ENCODE data around the gene TMEM164.

Gene TMEM164

DNA sequence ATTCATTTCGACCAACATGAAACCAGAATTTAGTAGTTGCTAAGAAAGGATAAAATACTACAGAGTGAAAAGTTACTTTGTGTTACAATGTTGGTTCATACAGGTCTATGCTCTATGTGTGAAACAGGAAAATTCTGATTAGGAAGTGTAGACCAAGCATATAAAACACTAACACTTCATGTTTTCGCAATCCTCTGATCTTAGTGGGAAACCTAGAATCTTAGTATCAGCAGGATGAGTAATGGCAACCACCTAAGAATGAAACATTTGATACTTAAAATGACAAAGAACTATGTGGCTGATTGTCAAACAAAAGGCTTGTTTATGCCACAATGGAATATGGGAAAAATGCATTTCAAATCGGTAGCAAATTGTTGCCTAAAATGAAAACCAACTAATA is 198.9 kb downstream of the TMEM164 start:
- Histone ChIP-seq H3K79me1 (ENCODE audit: low read length) (no peaks in the 10 kb centered on the region), H4K12ac (ENCODE audit: low read depth, low read length) (no peak overlapping the region), H3K4me2 (ENCODE audit: low read length) (no peak overlapping the region), H3K14ac (ENCODE audit: low read length) (no peak overlapping the region), H2BK5ac (ENCODE audit: low read depth, low read length, poor library complexity) (no peak overlapping the region), H3K18ac (ENCODE audit: low read length) (no peak overlapping the region), H3K4ac (ENCODE audit: low read depth, low read length) (no peak overlapping the region), H4K8ac (ENCODE audit: low read depth, low read length) (no peak overlapping the region), H3K4me3 (ENCODE audit: low read depth, low read length) (no peak overlapping the region), H3K79me2 (ENCODE audit: control insufficient read depth, insufficient read depth, low read length, poor library complexity) (no peaks in the 10 kb centered on the region), H2AK5ac (ENCODE audit: low read length) (no peak overlapping the region), H2AFZ (ENCODE audit: insufficient read depth, low read length, poor library complexity) (no peak overlapping the region), H3K27me3 (ENCODE audit: insufficient read depth, low read length) (no peaks in the 10 kb centered on the region), H3K23ac (ENCODE audit: low read length) (no peak overlapping the region), H3K9ac (ENCODE audit: low read length) (no peak overlapping the region), H2BK12ac (ENCODE audit: low read length) (no peak overlapping the region), H2BK120ac (ENCODE audit: insufficient read depth, low read length, poor library complexity) (no peak overlapping the region), H3K27ac (ENCODE audit: low read depth, low read length) (no peak overlapping the region), H3K9me3 (ENCODE audit: insufficient read depth, low read depth, low read length) (no peaks in the 10 kb centered on the region), H4K91ac (ENCODE audit: low read depth, low read length) (no peak overlapping the region), H3K36me3 (ENCODE audit: control insufficient read depth in 1 of 2, insufficient read depth in 2 of 2, low read length in 2 of 2) (no peaks in the 10 kb centered on the region), H3K4me1 (ENCODE audit: control insufficient read depth in 1 of 2, insufficient read depth in 2 of 2, low read length in 2 of 2) (no peaks in the 10 kb centered on the region)
- no peak for DNase-seq
- WGBS (ENCODE audit: extremely low coverage, insufficient coverage, insufficient read length), result no CpG with 5 or more reads among the region's 3 CpGs

GRCh38 chrX:110204986-110205385 is 202.1 kb downstream of the TMEM164 start:
- no peaks in the 10 kb centered on the region for H3K4me1 ChIP-seq (ENCODE audit: control insufficient read depth in 1 of 2, insufficient read depth in 2 of 2, low read length in 2 of 2)
- no peak overlapping the region for H2BK12ac ChIP-seq (ENCODE audit: low read length)
- no peak overlapping the region for H2BK120ac ChIP-seq (ENCODE audit: insufficient read depth, low read length, poor library complexity)
- H3K4me3 ChIP-seq (ENCODE audit: low read depth, low read length), result no peak overlapping the region
- no peak overlapping the region for H4K91ac ChIP-seq (ENCODE audit: low read depth, low read length)
- H3K4me2 ChIP-seq (ENCODE audit: low read length), result no peak overlapping the region
- H3K9ac ChIP-seq (ENCODE audit: low read length), result no peak overlapping the region
- H4K12ac ChIP-seq (ENCODE audit: low read depth, low read length), result no peak overlapping the region
- H2AK5ac ChIP-seq (ENCODE audit: low read length), result no peak overlapping the region
- no peak overlapping the region for H4K8ac ChIP-seq (ENCODE audit: low read depth, low read length)
- no peak overlapping the region for H3K14ac ChIP-seq (ENCODE audit: low read length)
- no peaks in the 10 kb centered on the region for H3K79me1 ChIP-seq (ENCODE audit: low read length)
- DNase-seq, result no peak
- no peaks in the 10 kb centered on the region for H3K9me3 ChIP-seq (ENCODE audit: insufficient read depth, low read depth, low read length)
- no peak overlapping the region for H3K23ac ChIP-seq (ENCODE audit: low read length)
- no peak overlapping the region for H2BK5ac ChIP-seq (ENCODE audit: low read depth, low read length, poor library complexity)
- H3K79me2 ChIP-seq (ENCODE audit: control insufficient read depth, insufficient read depth, low read length, poor library complexity), result no peaks in the 10 kb centered on the region
- no peak overlapping the region for H2AFZ ChIP-seq (ENCODE audit: insufficient read depth, low read length, poor library complexity)
- H3K4ac ChIP-seq (ENCODE audit: low read depth, low read length), result no peak overlapping the region
- no peak overlapping the region for H3K18ac ChIP-seq (ENCODE audit: low read length)
- no peaks in the 10 kb centered on the region for H3K27me3 ChIP-seq (ENCODE audit: insufficient read depth, low read length)
- H3K36me3 ChIP-seq (ENCODE audit: control insufficient read depth in 1 of 2, insufficient read depth in 2 of 2, low read length in 2 of 2), result no peaks in the 10 kb centered on the region
- no peak overlapping the region for H3K27ac ChIP-seq (ENCODE audit: low read depth, low read length)

GRCh38 chrX:110208092-110208491 is 205.2 kb downstream of the TMEM164 start:
- no peak overlapping the region for H3K18ac ChIP-seq (ENCODE audit: low read length)
- no peak overlapping the region for H4K91ac ChIP-seq (ENCODE audit: low read depth, low read length)
- no peaks in the 10 kb centered on the region for H3K36me3 ChIP-seq (ENCODE audit: control insufficient read depth in 1 of 2, insufficient read depth in 2 of 2, low read length in 2 of 2)
- WGBS (ENCODE audit: extremely low coverage, insufficient coverage, insufficient read length), result no CpG with 5 or more reads among the region's 2 CpGs
- DNase-seq, result no peak
- H2BK120ac ChIP-seq (ENCODE audit: insufficient read depth, low read length, poor library complexity), result no peak overlapping the region
- H3K27me3 ChIP-seq (ENCODE audit: insufficient read depth, low read length), result no peaks in the 10 kb centered on the region
- no peak overlapping the region for H3K9ac ChIP-seq (ENCODE audit: low read length)
- no peak overlapping the region for H4K12ac ChIP-seq (ENCODE audit: low read depth, low read length)
- H3K27ac ChIP-seq (ENCODE audit: low read depth, low read length), result no peak overlapping the region
- H3K14ac ChIP-seq (ENCODE audit: low read length), result no peak overlapping the region
- H3K4me1 ChIP-seq (ENCODE audit: control insufficient read depth in 1 of 2, insufficient read depth in 2 of 2, low read length in 2 of 2), result peaks cover 0 to 3% of the 10 kb centered on the region in 2 experiments
- H2AFZ ChIP-seq (ENCODE audit: insufficient read depth, low read length, poor library complexity), result no peak overlapping the region
- H3K23ac ChIP-seq (ENCODE audit: low read length), result no peak overlapping the region
- no peaks in the 10 kb centered on the region for H3K9me3 ChIP-seq (ENCODE audit: insufficient read depth, low read depth, low read length)
- H2BK5ac ChIP-seq (ENCODE audit: low read depth, low read length, poor library complexity), result no peak overlapping the region
- H2BK12ac ChIP-seq (ENCODE audit: low read length), result no peak overlapping the region
- no peak overlapping the region for H2AK5ac ChIP-seq (ENCODE audit: low read length)
- H3K79me2 ChIP-seq (ENCODE audit: control insufficient read depth, insufficient read depth, low read length, poor library complexity), result no peaks in the 10 kb centered on the region
- no peak overlapping the region for H4K8ac ChIP-seq (ENCODE audit: low read depth, low read length)
- no peak overlapping the region for H3K4me2 ChIP-seq (ENCODE audit: low read length)
- H3K4ac ChIP-seq (ENCODE audit: low read depth, low read length), result no peak overlapping the region
- no peak overlapping the region for H3K4me3 ChIP-seq (ENCODE audit: low read depth, low read length)
- no peaks in the 10 kb centered on the region for H3K79me1 ChIP-seq (ENCODE audit: low read length)

DNA sequence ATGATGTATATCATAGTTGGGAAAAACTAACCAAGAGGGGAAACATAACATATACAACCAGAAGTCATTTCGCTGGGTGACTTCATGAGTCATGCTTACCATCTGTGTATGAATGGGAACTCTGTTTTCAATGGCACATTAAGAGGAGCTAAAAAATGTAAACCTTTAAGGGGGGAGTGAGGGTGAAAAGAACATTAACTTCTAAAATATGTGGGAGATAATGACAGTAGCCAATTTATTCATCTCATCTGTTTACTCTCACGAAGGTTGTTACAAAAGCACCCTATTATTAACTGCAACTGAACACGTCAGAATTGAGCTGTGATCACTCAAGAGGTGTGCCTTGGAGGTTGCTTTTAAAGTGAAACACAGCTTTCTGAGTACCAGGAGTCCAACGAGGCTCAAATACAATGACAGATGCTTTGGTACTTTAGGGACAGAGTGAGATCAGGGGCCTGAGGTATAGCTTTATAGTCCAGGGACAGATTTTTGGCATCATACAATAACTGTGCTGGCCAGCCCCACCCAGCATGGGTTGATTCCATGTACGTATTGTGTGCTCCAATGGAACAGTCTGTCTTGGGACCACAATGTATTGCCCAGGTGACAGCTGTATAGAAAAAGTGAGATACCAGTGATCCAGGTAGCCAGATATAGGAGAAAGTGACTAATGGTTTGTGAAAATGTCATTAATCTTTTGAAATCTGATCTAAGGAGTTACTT is 207.7 kb downstream of the TMEM164 start:
- no peak overlapping the region for H4K91ac ChIP-seq (ENCODE audit: low read depth, low read length)
- no peak overlapping the region for H3K4me2 ChIP-seq (ENCODE audit: low read length)
- no peaks in the 10 kb centered on the region for H3K9me3 ChIP-seq (ENCODE audit: insufficient read depth, low read depth, low read length)
- H3K4me3 ChIP-seq (ENCODE audit: low read depth, low read length), result no peak overlapping the region
- no peak overlapping the region for H3K9ac ChIP-seq (ENCODE audit: low read length)
- peaks cover 0 to 3% of the 10 kb centered on the region in 2 experiments for H3K4me1 ChIP-seq (ENCODE audit: control insufficient read depth in 1 of 2, insufficient read depth in 2 of 2, low read length in 2 of 2)
- no peak overlapping the region for H2BK120ac ChIP-seq (ENCODE audit: insufficient read depth, low read length, poor library complexity)
- DNase-seq, result no peak
- H2BK12ac ChIP-seq (ENCODE audit: low read length), result peak overlapping the region; percentile 58
- no peak overlapping the region for H3K18ac ChIP-seq (ENCODE audit: low read length)
- H2AK5ac ChIP-seq (ENCODE audit: low read length), result no peak overlapping the region
- no peaks in the 10 kb centered on the region for H3K79me2 ChIP-seq (ENCODE audit: control insufficient read depth, insufficient read depth, low read length, poor library complexity)
- no peak overlapping the region for H3K27ac ChIP-seq (ENCODE audit: low read depth, low read length)
- no peaks in the 10 kb centered on the region for H3K79me1 ChIP-seq (ENCODE audit: low read length)
- H3K14ac ChIP-seq (ENCODE audit: low read length), result no peak overlapping the region
- no peaks in the 10 kb centered on the region for H3K27me3 ChIP-seq (ENCODE audit: insufficient read depth, low read length)
- H4K12ac ChIP-seq (ENCODE audit: low read depth, low read length), result no peak overlapping the region
- H3K23ac ChIP-seq (ENCODE audit: low read length), result no peak overlapping the region
- no peak overlapping the region for H3K4ac ChIP-seq (ENCODE audit: low read depth, low read length)
- peak overlapping the region; percentile 38 for H4K8ac ChIP-seq (ENCODE audit: low read depth, low read length)
- no CpG with 5 or more reads among the region's 5 CpGs for WGBS (ENCODE audit: extremely low coverage, insufficient coverage, insufficient read length)
- H3K36me3 ChIP-seq (ENCODE audit: control insufficient read depth in 1 of 2, insufficient read depth in 2 of 2, low read length in 2 of 2), result no peaks in the 10 kb centered on the region
- H2BK5ac ChIP-seq (ENCODE audit: low read depth, low read length, poor library complexity), result no peak overlapping the region
- H2AFZ ChIP-seq (ENCODE audit: insufficient read depth, low read length, poor library complexity), result no peak overlapping the region
